H1 (cell line): ENCODE results near the gene OR6M1. TPM values are rescaled to one million over a fixed set of nuclear protein-coding genes. Genes with fewer than 3 reads are reported as not detected.

Experiments used
- CTBP2 ChIP-seq: IDR thresholded peaks from 2 replicates; pipeline ENCODE4 v1.7.0; 2011; ENCODE audit warnings: borderline replicate concordance, mild to moderate bottlenecking, moderate library complexity, mixed read lengths, low read length; ENCODE audit not compliant: insufficient read depth, insufficient read length
- HDAC2 ChIP-seq, 2 experiments: fragments of 300-600 bp in 1 of 2; sonication (generic) in 1 of 2; IDR thresholded peaks; 2 replicates each; pipeline ENCODE4 v1.6.1; 2011 to 2012; ENCODE audit warnings: low read depth in 2 of 2, low read length in 2 of 2, mild to moderate bottlenecking in 2 of 2, moderate library complexity in 2 of 2, borderline replicate concordance in 1 of 2, inconsistent platforms in 1 of 2
- SIN3A ChIP-seq, 2 experiments: IDR thresholded peaks in 1 of 2; conservative IDR thresholded peaks in 1 of 2; 2 replicates each; pipeline ENCODE4 v1.6.1; 2011 to 2012; ENCODE audit warnings: low read length in 2 of 2, improper control_type of control experiment in 1 of 2, low read depth in 1 of 2, mild to moderate bottlenecking in 1 of 2
- SIRT6 ChIP-seq: IDR thresholded peaks from one replicate; pipeline ENCODE4 v1.7.1; 2012; ENCODE audit warnings: low read length, inconsistent platforms
- SUZ12 ChIP-seq: fragments of 200-600 bp; sonication (generic); IDR thresholded peaks from 2 replicates; pipeline ENCODE4 v1.6.1; 2012; ENCODE audit warnings: mild to moderate bottlenecking, inconsistent platforms, low read length, moderate library complexity, mixed read lengths
- YY1 ChIP-seq: IDR thresholded peaks from 2 replicates; pipeline ENCODE4 v1.6.1; 2011; ENCODE audit warnings: low read depth, mild to moderate bottlenecking, low read length
- polyA plus RNA-seq, 7 experiments: library from polyadenylated mRNA; depleted of rRNA in 3 of 7; stranded (reverse) in 5 of 7; unstranded in 2 of 7; fragments of >200 nt in 5 of 7; fragments of 200-250 nt in 2 of 7; gene quantifications; 1 replicate in 5 of 7; 2 replicates in 1 of 7; 4 replicates in 1 of 7; pipeline versions ENCODE4 v1.2.1 to v1.2.3, GENCODE V29; 2011 to 2013; ENCODE audit warnings: missing spikeins in 2 of 7, mixed read lengths in 2 of 7
- total RNA-seq: library from RNA; stranded (reverse); fragmentation: NEBNext Ultra II Directional; extraction: Animal tissue kit (Norgen Biotek cat#: 25700); gene quantifications from 2 replicates; pipeline ENCODE4 v1.2.1, GENCODE V29; 2021
- TF ChIP-seq, protein P1 (sequence below), 3 experiments: IDR thresholded peaks; 1 replicate in 2 of 3; 2 replicates in 1 of 3; pipeline versions ENCODE4 v1.5.1 to v1.6.1; 2011; ENCODE audit warnings: low read length in 3 of 3, mild to moderate bottlenecking in 3 of 3, inconsistent platforms in 2 of 3, low read depth in 1 of 3, moderate library complexity in 1 of 3; ENCODE audit not compliant: insufficient read depth in 1 of 3; ENCODE audit errors: control extremely low read depth in 1 of 3

The OR6M1 gene
- total and polyA plus RNA-seq, 2 of the 8 experiments (the other 6 are each of a cell fraction or from before 2014, with no cell fraction given): not detected

DNA sequence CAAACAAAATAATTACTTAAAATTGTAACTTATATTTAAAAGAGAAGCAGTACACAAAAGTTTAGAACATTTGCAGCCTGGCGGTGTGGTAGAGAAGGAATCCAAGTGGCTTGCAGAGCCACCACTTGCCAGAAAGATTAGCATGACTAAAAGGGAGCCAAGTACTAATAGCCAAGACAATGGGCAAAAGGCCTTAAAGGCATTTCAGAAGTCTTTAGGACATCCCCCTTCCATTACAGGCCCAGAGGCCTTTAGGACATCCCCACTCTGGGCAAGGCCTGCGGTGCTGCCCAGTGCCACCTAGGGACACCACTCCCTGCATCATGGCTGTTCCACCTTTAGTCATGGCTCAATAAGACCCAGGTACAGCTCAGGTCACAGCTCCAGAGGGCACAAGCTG, 46.9 kb upstream of the OR6M1 start (continued):
- TF ChIP-seq, protein P1, sequence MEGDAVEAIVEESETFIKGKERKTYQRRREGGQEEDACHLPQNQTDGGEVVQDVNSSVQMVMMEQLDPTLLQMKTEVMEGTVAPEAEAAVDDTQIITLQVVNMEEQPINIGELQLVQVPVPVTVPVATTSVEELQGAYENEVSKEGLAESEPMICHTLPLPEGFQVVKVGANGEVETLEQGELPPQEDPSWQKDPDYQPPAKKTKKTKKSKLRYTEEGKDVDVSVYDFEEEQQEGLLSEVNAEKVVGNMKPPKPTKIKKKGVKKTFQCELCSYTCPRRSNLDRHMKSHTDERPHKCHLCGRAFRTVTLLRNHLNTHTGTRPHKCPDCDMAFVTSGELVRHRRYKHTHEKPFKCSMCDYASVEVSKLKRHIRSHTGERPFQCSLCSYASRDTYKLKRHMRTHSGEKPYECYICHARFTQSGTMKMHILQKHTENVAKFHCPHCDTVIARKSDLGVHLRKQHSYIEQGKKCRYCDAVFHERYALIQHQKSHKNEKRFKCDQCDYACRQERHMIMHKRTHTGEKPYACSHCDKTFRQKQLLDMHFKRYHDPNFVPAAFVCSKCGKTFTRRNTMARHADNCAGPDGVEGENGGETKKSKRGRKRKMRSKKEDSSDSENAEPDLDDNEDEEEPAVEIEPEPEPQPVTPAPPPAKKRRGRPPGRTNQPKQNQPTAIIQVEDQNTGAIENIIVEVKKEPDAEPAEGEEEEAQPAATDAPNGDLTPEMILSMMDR (IDR thresholded peaks at IDR 0.05; ENCODE audit: control extremely low read depth in 1 of 3, insufficient read depth in 1 of 3, low read depth in 1 of 3, low read length in 3 of 3): no peak
- TF ChIP-seq YY1 (no peak), SIRT6 (no peak), HDAC2 (IDR thresholded peaks at IDR 0.05; ENCODE audit: borderline replicate concordance in 1 of 2, low read depth in 2 of 2, low read length in 2 of 2) (no peak), SIN3A (conservative IDR thresholded peaks at IDR 0.05 in 1 of 2, IDR thresholded peaks at IDR 0.05 in 1 of 2; ENCODE audit: low read depth in 1 of 2, low read length in 2 of 2) (no peak), SUZ12 (no peak), CTBP2 (no peak)
